ENCODE data around the gene SLC9B2.
"Not testable (repeated sequence)": the region's sequence is repeated elsewhere in the genome, so short reads cannot be mapped to it uniquely, and the experiment has no call there.

SLC9B2 gene

DNA sequence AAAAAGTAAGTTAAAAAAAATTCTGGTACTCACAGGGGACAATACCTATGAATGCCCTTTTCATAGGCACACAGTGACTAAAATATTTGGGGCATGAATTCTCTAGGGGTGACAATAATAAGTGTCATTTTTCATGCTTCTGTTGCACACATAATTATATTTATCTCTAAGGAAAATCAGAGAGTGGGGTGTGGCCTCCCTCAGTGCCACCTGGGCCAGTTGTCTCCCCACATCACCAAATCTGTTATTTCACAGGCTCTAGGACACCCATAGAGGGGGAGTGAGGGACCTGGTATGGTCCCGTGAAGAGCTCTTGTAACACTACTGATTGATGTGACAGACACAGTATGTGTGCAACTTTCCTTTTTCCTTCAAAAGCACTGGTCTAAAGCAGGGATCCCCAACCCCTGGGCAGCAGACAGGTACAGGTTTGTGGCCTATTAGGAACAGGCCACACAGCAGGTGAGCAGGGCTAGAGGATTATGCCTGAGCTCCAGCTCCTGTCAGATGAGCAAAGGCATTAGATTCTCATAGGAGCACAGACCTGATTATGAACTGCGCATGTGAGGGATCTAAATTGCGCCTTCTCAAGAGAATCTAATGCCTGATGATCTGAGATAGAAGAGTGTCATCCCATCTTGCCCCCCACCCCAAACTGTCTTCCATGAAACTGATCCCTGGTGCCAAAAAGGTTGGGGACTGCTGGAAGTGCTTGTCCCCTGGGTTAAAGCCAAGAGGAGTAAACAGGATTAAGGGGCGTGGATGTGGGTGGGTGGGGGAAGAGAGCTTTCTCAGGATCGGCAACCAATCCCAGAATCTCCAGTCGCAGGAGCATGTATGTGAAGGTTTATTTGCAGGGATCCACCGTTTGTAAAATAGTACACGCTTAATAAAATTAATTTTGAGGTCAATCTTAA is 57.9 kb downstream of the SLC9B2 start:
- peak; percentile 1 for DNase-seq

DNA sequence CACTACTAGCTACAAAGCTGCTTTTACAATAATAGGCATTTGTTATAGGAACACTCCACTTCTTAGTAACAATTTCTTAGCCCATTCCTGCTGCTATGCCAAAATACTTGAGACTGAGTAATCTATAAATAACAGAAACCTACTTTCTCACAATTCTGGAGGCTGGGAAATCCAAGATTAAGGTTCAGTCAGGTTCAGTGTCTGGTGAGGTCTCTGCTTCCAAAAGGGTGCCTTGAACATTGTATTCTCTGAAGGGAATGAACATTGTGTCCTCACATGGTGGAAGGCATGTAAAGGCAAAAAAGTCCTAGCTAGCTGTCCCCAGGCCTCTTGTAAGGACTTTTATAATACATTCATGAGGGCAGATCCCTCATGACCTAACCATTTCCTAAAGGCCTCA is 64.0 kb downstream of the SLC9B2 start:
- DNase-seq: no peak

DNA sequence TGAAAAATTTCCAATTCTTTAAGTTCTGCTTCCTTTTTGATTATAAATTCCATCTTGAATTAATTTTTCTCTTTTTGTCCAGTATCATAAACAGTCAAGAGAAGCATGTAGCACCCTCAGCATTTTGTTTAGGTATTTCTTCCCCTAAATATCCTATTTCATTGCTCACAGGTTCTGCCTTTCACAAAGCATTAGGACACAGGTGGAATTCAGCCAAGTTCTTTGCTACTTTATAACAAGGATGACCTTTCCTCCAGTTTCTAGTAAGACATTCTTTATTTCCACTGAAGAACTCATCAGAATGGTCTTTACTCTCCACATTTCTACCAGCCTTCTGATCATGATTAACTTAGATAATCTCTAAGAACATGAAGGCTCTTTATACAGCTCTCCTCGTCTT is 64.5 kb downstream of the SLC9B2 start:
- DNase-seq: no peak

DNA sequence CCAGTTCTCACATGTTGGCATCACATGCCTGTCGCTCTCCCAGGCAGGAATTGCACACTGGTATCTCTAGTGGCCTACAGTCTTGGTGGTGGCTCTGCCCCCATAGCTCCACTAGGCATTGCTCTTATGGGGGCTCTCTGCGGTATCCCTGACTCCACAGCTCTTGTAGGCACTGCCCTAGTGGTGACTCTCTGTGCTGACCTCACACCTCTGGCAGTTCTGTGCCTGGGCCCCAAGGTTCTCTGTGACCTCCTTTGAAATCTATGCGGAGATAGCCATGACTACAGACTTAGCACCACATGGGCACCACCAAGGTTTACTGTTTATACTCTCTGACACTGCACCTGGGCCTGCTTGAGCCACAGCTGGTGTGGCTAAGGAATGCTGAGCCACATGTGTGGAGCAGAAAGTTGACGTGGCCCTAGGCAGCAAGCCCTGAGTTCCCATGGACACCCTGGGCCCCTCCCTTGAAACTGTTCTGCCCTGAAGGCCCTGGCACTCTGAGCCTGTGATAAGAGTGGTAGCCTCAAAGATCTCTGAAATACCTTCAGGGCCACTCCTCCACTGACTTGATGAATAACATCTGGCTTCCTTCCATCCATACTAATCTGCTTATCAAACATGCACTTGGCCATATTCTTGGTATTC is 65.1 kb downstream of the SLC9B2 start:
- no peak for DNase-seq

DNA sequence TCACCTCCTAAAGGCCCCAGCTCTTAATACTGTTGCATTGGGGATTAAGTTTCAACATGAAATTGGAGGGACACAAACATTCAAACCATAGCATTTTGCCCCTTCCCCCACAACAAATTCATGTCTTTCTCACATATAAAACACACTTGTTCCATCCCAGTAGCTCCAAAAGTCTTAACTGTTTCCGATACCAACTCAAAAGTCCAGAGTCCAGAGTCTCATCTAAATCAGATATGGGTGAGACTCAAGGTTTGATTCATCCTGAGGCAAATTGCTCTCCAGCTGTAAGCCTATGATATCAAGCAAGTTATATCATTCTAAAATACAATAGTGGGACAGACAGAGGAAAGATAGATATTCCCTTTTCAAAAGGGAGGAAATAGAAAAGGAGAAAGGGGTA is 65.8 kb downstream of the SLC9B2 start:
- DNase-seq: no peak

DNA sequence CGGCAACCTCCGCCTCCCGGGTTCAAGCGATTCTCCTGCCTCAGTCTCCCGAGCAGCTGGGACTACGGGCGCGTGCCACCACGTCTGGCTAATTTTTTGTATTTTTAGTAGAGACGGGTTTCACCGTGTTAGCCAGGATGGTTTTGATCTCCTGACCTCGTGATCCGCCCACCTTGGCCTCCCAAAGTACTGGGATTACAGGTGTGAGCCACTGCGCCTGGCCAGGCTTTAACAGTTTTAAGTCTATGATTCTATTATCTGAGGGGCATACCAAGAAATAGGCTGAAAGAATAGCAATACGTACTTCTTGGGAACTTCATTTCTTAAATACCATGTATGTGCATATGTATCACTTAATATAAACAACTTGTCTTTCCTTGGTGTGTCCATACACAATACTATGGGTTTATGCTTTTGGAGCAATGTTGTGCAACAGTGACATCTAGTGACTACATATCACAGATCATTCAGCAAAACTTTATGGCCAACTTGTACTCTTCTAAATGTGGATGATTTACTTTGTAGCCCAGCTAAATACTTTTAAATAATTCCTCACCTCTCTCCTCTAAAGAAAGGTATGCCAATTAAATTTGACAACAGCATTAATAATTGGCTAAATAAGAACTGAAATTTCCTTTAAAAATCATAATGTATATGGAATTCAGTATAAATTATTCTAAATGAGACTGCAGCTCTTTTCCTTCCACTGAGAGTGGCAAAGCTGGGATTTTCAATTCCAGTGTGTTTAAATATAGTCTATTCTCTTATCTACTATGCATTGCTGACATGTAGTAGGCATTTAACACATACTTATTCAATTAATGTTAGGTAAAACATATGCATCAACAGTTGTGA is 67.5 kb downstream of the SLC9B2 start:
- DNase-seq: peak; percentile 30

DNA sequence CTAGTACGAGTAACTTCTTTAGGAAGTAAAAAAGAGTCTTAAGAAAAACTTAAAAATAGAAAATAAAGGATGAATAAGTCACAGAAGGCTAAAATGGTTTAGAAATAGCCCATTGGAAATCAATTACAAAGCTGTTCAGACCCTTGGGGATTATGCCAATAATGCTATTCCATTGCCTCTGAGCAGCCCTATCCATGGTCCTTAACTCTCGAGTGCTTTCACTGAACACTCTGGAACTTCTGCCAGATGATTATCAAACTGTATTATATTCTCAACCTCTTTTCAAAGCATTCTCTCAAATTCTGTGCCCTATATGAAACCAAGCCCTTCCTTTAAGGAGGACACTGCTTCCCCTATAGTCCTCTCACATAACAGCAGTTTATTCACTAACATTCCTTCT is 74.0 kb downstream of the SLC9B2 start:
- no peak for DNase-seq

DNA sequence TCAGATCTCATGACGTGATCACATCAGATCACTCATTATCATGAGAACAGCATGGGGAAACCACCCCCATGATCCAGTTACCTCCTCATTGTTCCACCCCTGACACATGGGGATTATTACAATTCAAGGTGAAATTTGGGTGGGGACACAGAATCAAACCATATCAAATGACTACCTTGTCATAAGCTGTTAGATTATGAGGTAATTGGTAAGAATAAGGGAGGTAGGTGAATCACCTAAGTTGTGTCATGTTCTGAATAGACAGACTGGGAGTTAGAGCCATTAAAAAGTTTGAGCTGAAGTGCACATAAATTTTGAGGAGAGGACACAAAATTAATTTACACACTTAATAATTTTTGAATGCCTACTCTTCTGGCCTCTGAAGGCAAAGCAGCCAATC is 81.8 kb downstream of the SLC9B2 start:
- no peak for DNase-seq

DNA sequence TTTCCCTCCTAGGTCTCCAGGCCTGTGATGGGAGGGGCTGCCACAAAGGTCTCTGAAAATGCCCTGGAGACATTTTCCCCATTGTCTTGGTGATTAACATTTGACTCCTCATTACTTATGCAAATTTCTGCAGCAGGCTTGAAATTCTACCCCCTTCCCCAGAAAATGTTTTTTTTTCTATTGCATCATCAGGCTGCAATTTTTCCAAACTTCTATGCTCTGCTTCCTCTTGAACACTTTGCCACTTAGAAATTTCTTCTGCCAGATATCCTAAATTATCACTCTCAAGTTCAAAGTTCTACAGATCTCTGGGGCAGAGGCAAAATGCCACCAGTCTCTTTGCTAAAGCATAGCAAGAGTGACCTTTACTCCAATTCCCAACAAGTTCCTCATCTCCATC is 82.6 kb downstream of the SLC9B2 start:
- DNase-seq: not testable (repeated sequence)

DNA sequence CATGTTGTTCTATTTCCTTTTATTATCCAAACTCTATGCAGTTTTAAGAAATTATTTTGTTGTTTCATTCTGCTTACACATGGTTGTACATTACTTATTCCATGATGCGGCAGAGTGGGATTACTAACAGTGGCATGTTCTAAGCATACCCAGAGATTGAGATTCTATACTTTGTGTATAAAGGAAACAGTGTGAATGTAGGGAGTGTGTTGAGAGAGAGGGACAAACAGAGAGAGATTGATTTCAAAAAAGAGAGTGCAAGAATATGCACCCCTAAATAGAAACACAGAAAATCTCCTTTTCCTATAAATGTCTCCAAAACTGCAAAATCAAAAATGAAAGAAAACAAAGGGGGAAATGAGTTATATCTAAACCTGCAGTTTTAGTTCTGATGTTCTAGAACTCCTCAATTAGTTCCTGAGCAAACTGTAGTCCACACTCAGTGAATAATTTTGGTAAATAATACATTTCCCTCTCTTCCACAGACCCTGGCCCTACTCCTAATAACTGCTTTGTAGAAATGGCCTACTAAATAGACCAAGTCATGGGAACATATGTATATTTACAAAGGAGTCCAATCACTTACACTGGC is 88.0 kb downstream of the SLC9B2 start:
- no peak for DNase-seq

DNA sequence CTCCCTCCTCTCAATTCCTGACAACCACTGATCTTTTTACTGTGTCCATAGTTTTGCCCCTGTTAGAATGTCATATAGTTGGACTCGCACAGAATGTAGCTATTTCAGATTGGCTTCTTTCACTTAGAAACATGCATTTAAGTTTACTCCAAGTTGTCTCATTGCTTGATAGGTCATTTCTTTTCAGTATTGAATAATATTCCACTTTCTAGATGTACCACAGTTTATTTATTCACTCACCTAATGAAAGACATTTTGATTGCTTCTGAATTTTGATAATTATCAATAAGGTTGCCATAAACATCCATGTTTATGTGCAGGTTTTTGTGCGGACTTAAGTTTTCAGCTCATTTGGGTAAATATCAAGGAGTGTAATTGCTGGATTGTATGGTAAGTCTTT is 95.6 kb downstream of the SLC9B2 start:
- no peak for DNase-seq
